Umbilical cord (tissue), 2 donors: ENCODE results near the gene LRFN2. TPM values are rescaled to one million over a fixed set of nuclear protein-coding genes. Genes with fewer than 3 reads are reported as not detected.

Source experiments
- DNase-seq: peaks from one replicate; pipeline ENCODE4 v3.0.0-alpha.2; 2015; ENCODE audit warnings: low spot score
- total RNA-seq: library from RNA; depleted of rRNA; stranded (reverse); fragments of >200 nt; gene quantifications from one replicate; pipeline ENCODE4 v1.2.3, GENCODE V29; 2014; ENCODE audit warnings: low replicate concordance; ENCODE audit not compliant: insufficient read depth

Gene LRFN2
- total RNA-seq, 1 donor from 2014 or later, result 1.9 TPM

- DNase-seq, result no peak
These were observed 207.4 kb downstream of the LRFN2 start for GRCh38 chr6:40379811-40380210.

GRCh38 chr6:40378725-40379074, 208.5 kb downstream of the LRFN2 start:
- no peak for DNase-seq

GRCh38 chr6:40378071-40378724, 209.0 kb downstream of the LRFN2 start:
- no peak for DNase-seq

- no peak for DNase-seq
These were observed 209.9 kb downstream of the LRFN2 start for GRCh38 chr6:40377173-40377806.

- DNase-seq, result no peak
These were observed 211.0 kb downstream of the LRFN2 start for GRCh38 chr6:40376113-40376650.

- no peak for DNase-seq
These were observed 213.9 kb downstream of the LRFN2 start for GRCh38 chr6:40373267-40373666.

GRCh38 chr6:40371621-40372020, 215.5 kb downstream of the LRFN2 start:
- DNase-seq, result no peak

GRCh38 chr6:40371095-40371494, 216.1 kb downstream of the LRFN2 start:
- no peak for DNase-seq

- no peak for DNase-seq
These were observed 217.3 kb downstream of the LRFN2 start for GRCh38 chr6:40369891-40370290.

- DNase-seq, result no peak
These were observed 218.1 kb downstream of the LRFN2 start for GRCh38 chr6:40369042-40369441.

GRCh38 chr6:40362859-40363258, 224.3 kb downstream of the LRFN2 start:
- DNase-seq, result no peak

- no peak for DNase-seq
These were observed 227.4 kb downstream of the LRFN2 start for GRCh38 chr6:40359808-40360207.

GRCh38 chr6:40358473-40359460, 228.4 kb downstream of the LRFN2 start:
- DNase-seq, result no peak

GRCh38 chr6:40356242-40356910, 230.8 kb downstream of the LRFN2 start:
- DNase-seq, result no peak

- no peak for DNase-seq
These were observed 231.6 kb downstream of the LRFN2 start for GRCh38 chr6:40355532-40355931.

GRCh38 chr6:40355066-40355465, 232.1 kb downstream of the LRFN2 start:
- no peak for DNase-seq

- DNase-seq, result no peak
These were observed 233.2 kb downstream of the LRFN2 start for GRCh38 chr6:40353967-40354452.

- no peak for DNase-seq
These were observed 233.8 kb downstream of the LRFN2 start for GRCh38 chr6:40353197-40353966.

GRCh38 chr6:40352527-40353170, 234.5 kb downstream of the LRFN2 start:
- no peak for DNase-seq

- peak; percentile 22 for DNase-seq
These were observed 235.2 kb downstream of the LRFN2 start for GRCh38 chr6:40352006-40352405.
